GM21360 (cell line): Measurements from ENCODE around the gene COL27A1.

Source experiments
- ATAC-seq: cut with Tn5 transposase; IDR thresholded peaks from one replicate; pipeline ENCODE4 v1.9.1; 2021; ENCODE audit warnings: mild to moderate bottlenecking, moderate library complexity; ENCODE audit not compliant: unreplicated experiment

COL27A1 gene

GRCh38 chr9:114141553-114142402 lies 13.6 kb upstream of the COL27A1 start:
- no peak for ATAC-seq

GRCh38 chr9:114143234-114143633 lies 12.1 kb upstream of the COL27A1 start:
- no peak for ATAC-seq

DNA sequence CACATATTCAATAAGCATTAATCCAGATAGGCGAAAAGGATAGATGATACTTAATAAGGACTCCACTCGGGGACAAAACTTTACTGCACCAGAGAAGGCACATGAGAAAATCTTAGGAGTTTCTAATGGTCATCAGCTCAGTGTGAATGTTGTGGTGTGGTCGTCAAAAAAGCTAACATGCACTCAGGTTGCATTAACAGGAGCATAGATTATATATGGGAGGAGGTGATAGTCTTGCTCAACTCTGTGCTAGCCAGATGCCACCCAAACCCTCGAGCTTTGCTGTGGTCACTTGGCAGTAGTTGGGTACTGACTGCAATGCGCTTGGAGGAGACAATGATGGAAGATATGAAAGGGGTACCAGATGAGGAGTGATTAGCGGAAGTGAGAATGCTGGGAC lies 8.6 kb upstream of the COL27A1 start:
- no peak for ATAC-seq

- no peak for ATAC-seq
Observed at GRCh38 chr9:114149181-114149580, 6.2 kb upstream of the COL27A1 start.

DNA sequence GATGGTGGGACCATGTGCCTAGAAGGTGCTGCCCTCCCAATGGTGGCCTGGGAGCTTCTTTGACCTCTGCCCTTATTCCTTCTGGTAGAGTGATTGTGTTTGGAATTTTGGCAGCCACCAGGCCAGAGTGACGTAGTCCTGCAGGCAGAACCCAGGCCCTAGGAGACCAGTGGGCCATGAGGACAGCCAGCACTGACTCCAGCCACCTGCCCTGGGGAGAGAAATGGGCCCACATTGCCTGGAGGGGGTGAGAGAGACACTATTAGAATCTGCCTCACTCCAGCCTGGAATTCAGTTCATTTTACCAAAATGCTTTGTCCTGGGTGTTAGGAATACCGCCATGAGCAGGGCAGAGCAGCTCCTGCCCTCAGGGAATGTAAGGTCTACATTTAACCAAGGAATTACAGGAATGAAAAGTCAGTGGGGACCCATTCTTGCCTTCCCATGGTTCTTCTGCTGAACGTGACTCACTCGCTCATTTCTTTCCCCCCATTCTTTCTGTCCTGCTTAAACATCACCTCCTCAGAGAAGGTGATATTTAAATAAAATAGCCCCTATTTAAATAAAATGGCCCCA lies 5.5 kb upstream of the COL27A1 start:
- ATAC-seq = no peak

- no peak for ATAC-seq
Observed at GRCh38 chr9:114150608-114151007, 4.7 kb upstream of the COL27A1 start.

DNA sequence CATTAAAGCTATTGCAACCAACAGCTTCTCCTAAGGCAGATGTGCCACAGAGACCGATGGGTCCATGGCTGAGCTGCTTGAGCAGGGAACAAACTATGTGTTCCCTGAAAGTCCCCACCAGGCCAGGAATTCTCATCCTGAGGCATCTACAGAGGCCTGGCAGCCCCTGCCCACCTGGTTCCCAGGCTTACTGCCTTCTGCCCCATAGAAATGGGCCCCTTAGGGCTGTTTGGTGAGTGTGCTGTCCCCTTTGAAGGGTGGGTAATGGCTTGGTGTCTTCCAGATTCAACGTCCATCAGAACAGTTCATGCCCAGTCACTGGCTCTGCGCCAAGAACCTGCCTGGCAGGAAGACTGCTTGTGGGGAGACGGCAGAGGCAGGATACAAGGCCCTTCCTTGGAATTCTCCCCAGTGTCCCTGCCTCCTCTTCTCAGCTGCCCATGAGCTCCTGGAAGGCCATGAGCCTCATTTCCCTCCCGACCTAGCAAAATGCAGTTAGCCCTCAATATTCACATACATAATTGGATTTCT lies 3.8 kb upstream of the COL27A1 start:
- no peak for ATAC-seq

GRCh38 chr9:114153761-114154599 lies 1.4 kb upstream of the COL27A1 start:
- ATAC-seq = no peak

- no peak for ATAC-seq
Observed at GRCh38 chr9:114154600-114155102, 686 bp upstream of the COL27A1 start.

DNA sequence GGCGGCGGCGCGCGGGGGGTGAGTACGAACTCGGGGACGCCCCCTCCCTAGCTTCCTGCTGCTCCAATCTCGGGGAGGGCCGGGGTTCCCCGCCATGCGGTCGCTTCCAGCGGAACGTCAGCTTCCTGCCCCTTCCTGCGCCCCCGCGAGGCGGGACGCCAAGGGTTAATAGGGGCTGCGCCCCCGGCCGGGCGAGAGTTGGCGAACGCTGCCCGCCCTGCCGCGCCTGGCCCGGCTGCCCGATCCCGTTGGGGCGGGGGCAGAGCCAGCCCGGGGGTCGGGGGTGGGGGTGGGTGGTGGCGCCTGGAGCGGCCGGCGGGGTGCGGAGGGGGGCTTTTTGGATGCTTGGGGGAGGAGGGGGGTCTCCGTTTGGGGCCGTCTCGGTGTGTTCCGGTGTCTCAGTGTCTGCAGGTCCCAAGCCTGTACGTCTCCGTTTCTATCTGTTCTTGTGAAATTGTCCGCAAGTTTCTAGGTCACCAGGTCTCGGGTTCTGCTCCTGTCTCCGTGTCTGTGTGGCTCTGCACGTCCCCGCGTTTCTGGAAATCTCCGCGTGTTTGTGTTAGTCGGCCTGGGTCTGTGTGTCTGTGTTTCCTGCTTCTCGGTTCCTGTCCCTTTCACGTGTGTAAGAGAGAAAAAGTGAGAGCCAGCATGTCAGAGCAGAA lies 789 bp downstream of the COL27A1 start:
- ATAC-seq = no peak

DNA sequence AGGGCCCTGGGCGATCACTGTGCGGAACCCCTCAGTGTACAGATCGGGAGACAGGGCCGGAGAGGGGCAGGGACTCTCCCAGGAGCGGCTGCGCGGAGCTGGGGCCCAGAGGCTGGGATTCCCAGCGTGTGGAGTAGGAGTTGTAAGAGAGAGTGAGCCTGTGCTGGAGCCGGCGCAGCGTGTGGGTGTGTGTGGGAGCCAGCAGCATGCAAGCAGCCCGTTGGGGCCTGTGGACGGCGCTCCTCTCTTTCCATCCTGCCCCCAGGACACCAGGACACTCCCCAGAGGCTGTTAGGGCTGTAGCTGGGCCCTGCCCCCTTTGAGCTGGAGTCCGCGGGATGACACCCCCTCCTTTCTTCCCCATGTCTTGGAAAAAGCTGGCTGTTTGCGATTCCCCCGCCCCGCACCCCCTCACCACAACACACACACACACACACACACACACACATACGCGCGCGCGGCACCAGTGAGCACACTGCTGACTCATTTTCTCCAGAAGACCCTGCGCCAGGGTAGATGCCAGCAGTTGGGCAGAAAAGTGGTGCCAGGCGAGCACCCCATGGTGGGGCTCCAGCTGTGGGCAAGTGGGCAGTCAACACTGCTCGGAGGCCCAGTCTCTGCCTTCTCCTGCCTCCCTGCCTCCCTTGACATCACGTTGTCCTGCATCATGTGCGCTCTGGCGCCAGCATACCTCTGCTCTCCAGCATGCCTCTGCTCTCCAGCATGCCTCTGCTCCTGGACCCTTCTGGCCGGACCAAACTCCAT lies 1.5 kb downstream of the COL27A1 start:
- no peak for ATAC-seq

DNA sequence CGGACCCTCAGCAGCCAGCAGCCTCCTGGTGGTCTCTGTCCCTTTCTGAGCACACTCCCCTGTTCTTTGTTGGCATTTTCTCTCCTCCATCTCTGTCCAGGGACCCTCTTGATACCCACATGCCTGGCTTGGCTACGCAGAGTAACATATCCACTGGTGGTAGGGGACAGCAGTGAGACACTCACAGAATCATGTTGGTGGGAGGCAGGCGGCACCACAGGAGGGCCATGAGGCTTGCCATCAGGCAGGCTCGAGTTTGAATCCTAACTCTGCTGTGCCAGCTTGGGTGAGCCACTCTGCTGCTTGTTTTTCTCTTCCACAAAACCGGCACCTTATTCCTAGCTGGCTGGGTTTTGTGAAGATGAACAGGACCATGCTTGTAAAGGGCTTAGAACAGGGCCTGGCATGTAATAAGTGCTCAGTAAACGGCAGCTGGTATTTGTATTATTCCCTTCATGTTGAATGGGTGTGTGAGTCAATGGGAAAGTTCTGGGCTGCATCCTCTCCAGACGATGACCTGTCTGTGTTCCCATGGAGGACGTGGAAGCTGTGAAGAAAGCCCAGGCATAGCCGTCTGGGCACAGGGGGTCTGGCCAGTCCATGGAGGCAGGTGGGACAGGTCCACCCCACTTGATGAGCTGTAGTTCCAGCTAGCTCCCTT lies 2.3 kb downstream of the COL27A1 start:
- no peak for ATAC-seq

DNA sequence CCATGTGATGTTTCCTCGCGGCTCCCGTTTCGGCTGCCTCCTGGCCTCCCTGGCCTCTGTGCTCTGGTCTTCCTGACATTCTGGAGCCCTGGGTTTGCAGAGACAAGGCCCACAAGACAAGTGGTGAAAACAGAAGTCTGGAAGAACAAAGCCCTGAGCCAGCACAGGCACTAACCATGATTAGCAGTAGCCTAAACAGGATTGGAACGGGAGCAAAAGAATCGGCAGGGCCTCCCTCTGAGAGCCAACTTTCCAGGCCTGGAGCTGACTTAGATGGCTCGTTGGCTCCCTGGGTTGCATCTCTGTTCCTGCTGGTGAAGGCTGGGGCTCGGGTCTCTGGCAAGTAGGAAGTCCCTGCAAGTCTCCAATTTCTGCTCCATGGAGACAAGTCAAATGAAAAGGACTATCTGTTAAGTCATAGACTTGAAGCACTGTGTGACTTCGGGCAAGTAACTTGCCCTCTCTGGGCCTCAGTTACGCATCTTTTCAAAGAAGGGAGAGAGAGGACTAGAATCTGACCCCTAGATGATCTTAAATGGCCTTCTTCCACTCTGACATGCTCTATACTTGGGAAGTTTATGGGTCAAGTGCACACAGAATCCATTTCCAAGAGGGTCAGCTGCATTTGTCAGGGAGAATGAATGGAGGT lies 3.3 kb downstream of the COL27A1 start:
- ATAC-seq = no peak

GRCh38 chr9:114159691-114160090 lies 4.4 kb downstream of the COL27A1 start:
- ATAC-seq = no peak

- ATAC-seq = no peak
Observed at GRCh38 chr9:114161513-114161912, 6.2 kb downstream of the COL27A1 start.

DNA sequence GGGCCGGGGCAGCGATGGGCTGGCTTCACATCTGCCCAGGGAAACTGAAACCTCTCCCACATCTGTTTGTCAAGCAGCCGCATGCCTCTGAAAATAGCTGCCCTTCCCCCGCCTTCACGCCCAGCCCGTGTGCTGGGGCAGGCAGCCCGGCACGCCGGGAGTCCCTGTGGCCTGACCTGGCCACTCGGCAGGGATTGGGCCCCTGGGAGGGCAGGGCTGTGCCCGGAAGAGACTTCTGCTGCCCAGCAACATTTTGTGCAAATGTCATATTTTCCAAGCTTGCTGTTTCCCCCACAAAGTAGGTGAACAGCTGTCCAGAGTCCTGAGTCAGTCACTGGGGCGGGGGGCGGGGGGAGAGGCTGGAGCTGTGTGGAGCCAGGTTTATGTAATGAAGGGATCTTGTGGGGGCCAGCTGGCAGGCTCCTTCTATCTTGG lies 8.2 kb downstream of the COL27A1 start:
- no peak for ATAC-seq

- no peak for ATAC-seq
Observed at GRCh38 chr9:114164191-114164794, 9.0 kb downstream of the COL27A1 start.

DNA sequence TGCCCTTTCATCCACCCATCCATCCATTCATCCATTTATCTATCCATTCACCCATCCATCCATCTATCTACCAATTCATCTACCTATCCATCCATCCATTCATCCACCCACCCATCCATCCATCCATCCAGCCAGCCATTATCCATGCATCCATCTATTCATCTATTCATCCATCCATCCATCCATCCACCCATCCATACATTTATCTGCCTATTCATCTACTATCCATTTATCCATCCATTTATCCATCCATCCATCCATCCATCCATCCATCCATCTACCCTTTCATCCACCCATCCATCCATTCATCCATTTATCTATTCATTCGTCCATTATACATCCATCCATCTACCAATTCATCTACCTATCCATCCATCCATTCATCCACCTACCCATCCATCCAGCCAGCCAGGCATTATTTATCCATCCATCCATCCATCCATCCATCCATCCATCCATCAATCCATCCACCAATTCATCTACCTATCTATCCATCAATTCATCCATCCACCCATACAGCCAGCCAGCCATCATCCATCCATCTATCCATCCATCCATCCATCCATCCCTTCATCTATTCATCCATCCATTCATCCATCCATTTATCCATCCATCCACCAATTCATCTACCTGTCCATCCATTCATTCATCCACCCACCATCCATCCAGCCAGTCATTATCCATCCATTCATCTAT lies 10.2 kb downstream of the COL27A1 start:
- no peak for ATAC-seq
